HT-29 (cell line): ENCODE measurements around the gene FUS. TPM values are rescaled to one million over a fixed set of nuclear protein-coding genes. Genes with fewer than 3 reads are reported as not detected.
"Not testable (repeated sequence)": the region's sequence is repeated elsewhere in the genome, so short reads cannot be mapped to it uniquely, and the experiment has no call there.

Experiments
- DNase-seq: peaks from one replicate; pipeline ENCODE4 v3.0.0-alpha.2; 2015; ENCODE audit warnings: low spot score
- total RNA-seq: library from RNA; depleted of rRNA; stranded (reverse); fragments of >200 nt; shearing (Covaris generic); gene quantifications from 2 replicates; pipeline ENCODE4 v1.2.3, GENCODE V29; 2014; rRNA removed

FUS gene
- 34.0 and 36.5 TPM in 2 replicates for total RNA-seq

DNA sequence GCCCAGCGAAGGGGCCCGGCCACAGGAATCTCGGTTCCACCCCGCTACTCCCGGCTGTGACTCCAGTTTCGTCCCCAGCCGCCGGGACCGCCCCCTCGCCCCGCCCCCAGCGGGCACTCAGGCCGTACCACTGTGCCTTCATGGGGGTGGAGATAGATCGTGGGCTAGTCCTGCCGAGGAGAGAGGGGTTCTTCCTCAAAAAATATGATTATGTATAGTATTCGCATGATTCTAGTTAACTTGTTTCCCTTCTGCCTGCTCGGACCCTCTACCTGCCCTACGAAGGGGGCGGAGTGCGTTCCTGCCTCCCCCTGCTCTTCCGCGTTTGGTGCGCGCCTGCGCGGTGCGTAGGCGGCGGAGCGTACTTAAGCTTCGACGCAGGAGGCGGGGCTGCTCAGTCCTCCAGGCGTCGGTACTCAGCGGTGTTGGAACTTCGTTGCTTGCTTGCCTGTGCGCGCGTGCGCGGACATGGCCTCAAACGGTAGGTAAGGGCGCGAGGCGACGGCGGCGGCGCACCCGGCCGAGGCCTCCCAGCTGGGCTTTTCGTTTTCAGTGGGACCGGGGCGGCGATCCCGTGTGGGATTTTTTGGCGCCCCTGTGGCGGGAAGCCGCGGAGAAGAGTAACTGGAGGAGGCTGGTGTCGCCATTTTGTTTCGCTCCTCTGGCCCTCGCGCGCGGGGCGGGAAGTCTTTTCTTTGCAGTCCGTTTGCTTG is at the start of gene FUS:
FUS (plus strand) TSS at position 393 of the 713 bp plus-strand sequence; CDS start at position 469, 76 bp downstream.
- DNase-seq = peak; percentile 90

DNA sequence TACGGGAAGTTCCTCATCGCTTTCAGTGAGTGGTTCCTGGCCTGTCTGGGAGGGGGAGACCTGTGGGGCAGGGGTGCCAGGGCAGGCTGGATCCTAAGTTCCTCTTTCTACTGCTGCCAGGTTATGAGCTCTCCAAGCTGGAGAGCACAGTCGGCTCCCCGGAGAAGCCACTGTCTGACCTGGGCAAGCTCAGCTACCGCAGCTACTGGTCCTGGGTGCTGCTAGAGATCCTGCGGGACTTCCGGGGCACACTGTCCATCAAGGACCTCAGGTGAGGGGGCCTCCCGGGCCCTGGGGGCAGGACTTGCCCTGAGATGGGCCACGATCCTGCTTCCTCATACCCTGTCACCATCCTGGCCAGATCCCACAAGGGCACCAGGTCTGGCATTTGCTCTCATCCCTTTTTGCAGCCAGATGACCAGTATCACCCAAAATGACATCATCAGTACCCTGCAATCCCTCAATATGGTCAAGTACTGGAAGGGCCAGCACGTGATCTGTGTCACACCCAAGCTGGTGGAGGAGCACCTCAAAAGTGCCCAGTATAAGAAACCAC is 49.5 kb upstream of the FUS start:
- no peak for DNase-seq

DNA sequence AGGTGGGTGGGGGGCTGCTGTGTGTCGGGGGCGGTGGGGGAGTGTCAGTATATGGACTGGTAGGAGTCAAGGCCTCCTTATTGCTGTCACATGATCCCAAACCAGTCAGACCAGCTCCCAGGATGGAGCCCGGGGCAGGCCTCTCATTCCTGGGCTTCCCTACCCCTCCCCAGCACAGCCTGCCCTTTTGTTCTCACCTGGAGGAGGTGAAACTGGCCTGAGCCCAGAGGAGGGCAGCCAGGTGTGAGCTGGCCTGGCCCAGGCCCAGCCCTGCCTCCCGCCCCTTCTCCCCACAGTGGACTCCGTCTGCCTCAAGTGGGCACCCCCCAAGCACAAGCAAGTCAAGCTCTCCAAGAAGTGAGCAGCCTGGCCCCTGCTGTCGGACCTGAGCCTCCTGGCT is 49.0 kb upstream of the FUS start:
- peak; percentile 95 for DNase-seq

DNA sequence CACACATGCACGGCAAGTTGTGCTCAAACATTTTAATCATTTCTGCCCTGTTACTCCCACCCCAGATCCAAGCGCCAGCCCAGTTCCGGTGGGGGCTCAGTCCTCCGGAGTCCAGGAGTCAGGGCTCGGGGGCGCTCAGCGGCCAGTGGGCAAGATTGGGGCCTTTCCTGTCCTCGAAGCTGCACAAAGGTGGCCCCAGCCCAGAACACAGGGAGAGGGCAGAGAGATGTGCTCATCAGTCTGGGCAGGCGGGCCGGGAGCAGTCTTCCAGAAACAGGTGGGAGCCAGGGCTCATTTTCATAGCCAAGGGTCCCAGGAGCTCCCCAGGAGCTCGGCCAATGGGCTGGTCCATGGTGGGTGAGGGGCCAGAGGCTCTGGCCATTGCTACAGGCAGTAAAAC is 48.5 kb upstream of the FUS start:
- DNase-seq = no peak

DNA sequence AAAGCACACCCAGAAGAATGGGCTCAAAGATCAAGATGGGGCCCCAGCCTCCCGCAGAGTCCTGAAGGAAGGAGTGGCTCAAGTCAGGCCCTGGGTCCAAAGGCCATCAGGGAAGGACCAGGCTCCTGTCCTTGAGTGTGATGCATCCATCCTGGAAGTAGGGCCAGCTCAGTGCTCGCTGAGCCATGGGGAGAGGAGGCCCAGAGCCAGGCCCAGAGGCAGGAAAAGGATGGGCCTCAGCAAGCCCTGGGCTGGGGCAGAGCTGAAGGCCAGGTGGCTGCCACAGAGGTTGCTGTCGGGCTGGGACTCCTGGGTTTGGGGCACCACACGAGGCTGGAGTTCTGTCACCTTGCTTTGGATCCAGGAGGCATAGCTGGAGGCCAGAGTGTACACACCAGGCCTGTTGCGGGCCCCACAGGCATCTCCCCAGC is 48.1 kb upstream of the FUS start:
- no peak for DNase-seq

DNA sequence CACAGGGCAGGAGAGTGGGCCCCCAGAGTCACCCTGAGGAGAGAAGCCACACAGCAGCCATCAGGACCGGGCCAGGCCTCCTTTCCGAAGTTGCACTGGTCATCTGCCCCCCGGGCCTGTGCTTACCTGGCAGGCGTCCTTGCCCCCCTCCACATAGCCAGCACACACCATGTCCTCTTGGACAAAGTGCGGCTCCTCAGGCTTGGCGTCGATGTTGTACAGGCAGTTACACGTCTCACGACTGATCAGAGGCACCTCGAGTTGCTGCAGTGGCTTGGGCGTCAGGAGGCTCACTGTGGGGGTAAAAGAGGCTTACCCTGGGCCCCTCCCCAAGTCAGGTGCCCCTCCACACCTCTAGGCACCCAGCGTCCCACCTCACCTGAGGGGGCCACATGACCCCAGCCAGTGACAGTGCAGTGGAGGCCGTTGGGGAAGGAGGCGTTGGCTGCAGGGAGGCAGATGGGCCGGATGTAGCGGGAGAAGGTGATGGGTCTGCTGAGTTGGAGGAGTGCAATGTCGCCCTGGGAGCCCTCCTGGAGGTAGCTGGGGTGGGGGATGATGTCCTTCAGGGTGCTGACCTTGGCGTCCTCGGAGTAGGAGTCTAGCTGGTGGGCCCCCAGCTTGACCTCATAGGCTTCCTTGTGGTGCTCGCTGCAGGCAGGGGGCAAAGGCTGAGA is 47.5 kb upstream of the FUS start:
- DNase-seq = no peak

DNA sequence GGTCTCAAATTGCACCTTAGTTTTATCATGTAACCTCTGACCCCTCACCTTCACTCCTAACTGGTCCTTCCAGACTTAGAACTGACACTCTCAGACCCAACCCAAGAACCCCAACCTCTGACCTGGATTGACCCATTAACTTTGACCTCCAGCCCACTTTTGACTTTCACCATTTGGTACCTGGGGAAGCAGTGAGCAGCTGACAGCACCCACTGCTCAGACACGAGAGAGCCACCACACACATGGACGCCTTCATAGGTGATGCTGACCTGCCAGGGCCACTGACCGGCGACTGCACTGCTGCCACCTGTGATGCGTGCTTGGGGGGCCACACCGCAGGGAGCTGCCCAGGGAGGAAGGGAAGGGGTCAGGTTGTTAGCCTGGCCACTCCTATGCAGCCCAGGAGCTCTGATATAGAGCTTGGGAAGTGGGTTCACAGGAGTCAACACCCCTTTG is 46.9 kb upstream of the FUS start:
- no peak for DNase-seq

DNA sequence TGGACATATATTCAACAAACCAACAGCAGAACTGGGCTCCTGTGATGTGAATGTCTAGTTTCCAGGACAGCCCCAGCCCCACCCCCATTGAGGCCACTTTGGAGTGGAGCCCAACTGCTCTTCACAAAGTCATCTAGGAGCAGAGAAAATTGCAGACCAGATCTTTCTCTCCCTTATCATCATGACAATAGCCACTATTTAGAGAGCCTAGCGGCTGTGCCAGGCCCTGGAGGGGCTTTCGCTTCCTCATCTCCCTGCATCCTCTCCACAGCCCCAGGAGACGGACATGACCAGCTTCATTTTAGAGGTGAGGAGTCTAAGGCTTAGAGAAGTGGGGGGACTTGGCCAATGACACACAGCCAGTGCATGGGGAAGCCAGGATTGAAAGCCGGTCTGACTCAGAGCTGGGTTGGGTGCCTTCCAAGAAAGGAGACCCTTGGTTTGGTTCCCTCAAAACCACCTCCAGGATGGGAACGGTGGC is 45.8 kb upstream of the FUS start:
- peak; percentile 22 for DNase-seq

DNA sequence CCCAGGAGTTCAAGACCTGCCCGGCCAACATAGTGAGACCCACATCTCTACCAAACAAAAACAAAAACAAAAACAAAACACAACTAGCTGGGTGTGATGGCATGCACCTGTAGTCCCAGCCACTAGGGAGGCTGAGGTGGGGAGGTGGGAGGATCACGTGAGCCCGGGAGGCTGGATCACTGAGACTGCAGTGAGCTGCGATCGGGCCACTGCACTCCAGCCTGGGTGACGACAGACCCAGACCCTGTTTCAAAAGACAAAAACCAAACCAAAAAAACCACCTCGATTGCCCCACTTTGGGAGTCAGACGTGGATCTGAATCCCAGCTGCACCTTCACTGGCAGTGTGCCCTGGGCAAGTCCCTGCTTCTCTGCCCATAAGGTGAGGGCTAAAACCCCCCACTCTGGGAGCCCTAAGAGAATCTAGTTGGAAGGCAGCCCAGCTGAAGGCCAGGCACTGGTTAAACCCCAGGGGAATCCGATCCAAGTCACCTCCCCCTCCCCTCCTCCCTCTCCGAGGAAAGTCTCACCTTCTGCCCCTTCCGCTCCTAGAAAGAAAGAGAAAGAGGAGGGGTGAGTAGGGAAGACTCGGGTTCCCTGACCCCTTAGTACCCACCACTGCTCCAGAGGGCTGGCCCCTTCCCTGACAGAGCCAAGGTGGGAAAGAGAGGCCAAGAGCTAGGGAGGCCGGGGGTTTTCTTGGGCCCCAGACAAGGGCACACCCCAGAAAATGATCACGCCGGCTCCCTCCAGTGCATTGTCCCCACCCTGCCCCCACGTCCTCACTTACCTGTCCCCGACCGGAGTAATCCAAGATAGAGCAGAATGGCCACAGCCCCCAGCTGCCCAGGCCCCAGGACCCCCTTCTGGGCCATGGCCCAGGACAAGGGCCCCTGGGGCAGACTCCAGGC is 45.1 kb upstream of the FUS start:
- DNase-seq = peak; percentile 60

DNA sequence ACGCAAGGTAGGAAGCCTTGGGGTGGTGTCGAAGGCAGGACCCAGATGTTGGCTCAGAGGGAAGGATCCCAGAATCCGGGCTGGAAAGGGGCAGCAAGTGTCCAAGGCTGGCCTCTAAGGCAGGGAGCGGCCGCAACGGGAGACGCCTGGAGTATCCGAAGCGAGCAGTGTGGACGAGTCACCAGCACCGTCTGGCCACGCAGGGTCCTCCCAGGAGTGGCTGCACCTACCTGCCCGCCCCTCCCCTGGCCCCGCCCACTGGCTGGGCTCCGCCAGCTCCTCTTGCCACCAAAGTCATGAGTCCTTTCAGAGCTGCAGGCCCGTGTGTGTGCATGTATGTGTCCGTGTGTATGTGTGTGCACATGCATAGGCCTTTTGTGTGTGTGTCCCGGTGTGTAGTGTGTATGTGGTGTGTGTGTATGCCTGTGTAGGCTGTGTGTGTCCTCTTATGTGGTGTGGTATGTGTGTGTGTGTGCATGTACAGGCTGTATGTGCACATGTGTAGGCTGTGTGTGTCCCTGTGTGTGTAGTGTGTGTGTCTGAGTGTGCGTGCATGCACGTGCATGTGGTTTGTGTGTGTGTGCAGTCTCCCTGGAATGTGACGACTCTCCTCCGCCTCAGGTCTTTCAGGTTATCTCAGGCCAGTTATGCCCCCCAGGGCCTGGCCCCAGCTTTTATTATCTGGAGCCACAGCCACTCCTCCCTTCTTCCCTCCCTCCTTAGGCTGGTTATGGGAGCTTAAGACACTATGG is 44.2 kb upstream of the FUS start, which contains the start of gene PRSS8:
PRSS8 (minus strand) TSS at position 193 of the 752 bp plus-strand sequence. CDS start 229 bp downstream, outside the sequence.
- peak; percentile 79 for DNase-seq

DNA sequence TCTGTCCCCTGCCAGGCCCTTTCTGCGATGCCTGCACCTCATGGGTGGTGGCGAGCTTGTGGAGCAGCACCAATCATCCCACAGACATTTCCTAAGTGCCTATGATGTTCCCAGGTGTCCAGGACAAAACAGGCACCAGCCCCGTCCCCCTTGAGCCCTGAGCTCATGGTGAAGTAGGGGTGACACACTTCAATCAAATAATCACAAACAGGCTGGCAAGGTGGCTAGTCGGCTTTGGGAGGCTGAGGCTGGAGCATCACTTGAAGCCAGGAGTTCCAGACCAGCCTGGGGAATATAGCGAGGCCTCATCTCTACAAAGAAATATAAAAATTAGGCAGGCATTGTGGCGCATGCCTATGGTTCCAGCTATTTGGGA is 43.7 kb upstream of the FUS start:
- DNase-seq = no peak

DNA sequence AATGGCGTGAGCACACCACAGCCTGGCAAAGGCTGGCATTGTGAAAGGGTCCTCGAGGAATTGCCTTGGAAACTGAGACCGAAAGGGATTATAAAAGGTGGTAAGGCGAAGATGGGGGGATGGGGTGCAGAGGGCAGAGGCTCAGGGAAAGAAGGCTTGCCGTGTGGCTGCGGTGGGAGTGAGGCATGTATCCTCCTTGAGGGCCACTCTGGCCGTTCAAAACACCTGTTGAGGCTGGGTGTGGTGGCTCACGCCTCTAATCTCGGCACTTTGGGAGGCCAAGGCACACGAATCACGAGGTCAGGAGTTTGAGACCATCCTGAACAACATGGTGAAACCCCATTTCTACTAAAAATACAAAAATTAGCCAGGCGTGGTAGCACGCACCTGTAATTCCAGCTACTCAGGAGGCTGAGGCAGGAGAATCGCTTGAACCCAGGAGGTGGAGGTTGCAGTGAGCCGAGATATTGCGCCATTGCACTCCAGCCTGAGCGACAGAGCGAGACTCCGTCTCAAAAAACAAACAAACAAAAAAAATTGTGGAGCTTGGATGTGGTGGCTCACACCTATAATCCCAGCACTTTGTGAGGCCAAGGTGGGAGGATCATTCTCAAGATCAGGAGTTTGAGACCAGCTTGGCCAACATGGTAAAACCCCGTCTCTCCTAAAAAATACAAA is 43.0 kb upstream of the FUS start:
- not testable (repeated sequence) for DNase-seq

DNA sequence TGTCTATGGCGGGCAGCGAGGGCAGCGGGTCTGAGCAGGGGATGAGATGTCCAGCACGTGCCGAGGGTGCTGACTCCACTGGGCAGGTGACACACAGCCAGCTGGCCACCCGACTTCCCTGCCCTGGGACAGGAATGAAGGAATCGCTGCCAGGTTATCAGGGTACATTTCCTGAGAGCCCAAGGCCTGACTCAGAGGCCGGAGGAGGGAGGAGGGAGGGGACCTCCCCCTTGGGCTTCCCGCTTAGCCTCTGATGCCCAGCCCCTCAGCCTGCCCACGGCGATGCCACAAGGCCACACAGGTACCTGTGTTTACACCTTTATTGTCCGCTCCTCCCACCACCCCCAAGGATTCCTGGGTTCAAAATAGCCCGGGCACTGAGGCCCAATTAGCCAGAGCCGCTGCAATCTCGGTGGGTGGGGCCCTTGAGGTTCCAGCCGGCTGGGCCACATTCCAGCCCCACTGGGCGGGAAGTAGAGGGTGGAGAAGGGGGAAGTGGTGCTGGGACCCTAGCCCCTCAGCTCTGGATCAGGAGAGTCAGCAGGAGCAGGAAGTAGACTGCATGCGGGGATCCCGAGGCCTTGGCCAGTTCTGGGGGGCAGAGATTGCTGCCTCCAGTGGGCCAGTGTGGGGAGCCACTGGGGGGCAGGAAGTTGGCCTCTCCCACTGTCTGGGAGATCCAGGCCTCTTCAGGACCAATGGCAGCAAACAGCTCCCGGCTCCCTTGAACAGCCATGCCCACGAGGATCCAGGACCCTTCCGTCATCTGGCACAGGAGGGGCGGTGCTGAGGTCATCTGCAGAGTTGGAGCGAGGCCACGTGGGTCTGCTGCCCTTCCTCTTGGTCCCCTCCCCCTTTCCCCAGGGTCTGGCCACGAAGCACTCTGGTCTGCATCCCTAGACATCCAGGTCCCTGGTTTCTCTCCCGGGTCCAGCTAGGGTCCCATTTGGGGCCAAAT is 41.0 kb upstream of the FUS start:
- DNase-seq = peak; percentile 93

DNA sequence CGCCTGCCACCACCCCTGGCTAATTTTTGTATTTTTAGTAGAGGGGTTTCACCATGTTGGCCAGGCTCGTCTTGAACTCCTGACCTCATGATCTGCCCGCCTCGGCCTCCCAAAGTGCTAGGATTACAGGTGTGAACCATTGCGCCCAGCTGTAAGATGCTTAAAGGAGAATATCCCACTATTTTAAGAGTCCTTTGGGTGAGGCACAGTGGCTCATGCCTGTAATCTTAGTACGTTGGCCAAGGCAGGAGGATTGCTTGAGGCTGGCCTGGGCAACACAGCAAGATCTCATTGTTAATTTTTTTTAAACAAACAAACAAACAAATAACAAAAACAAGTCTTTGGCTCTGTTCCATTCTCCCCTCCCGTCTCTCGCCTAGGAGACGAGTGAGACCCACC is 38.9 kb upstream of the FUS start:
- DNase-seq = not testable (repeated sequence)

DNA sequence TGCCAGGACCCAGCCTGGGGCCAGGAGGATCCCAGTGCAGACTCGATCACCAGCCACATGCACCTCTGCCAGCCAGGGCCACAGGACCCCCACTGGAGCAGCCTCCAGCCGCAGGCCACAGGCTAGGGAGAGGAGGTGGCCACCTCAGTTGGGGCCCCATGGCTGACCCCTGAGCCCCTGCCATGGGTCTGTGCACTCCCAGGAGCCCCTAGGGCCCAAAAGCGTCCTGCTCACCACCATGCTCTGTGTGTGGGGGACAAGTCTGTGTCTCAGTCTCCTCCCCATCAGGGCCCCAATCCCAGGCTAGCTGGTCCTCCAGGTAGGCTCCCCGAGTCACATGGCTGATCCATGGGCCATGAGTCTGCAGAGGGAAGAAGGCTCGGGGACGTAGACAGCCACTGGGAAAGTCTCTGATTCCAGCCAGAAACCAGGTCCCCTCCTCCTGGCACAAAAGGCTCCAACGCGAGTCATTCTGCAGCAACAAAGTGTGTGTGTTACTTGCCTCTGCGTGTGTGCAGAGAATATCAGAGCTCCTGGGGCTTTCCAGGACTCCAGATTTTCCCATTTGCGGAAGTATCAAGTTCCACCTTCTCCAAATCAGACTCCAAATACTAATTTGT is 38.3 kb upstream of the FUS start:
- no peak for DNase-seq

DNA sequence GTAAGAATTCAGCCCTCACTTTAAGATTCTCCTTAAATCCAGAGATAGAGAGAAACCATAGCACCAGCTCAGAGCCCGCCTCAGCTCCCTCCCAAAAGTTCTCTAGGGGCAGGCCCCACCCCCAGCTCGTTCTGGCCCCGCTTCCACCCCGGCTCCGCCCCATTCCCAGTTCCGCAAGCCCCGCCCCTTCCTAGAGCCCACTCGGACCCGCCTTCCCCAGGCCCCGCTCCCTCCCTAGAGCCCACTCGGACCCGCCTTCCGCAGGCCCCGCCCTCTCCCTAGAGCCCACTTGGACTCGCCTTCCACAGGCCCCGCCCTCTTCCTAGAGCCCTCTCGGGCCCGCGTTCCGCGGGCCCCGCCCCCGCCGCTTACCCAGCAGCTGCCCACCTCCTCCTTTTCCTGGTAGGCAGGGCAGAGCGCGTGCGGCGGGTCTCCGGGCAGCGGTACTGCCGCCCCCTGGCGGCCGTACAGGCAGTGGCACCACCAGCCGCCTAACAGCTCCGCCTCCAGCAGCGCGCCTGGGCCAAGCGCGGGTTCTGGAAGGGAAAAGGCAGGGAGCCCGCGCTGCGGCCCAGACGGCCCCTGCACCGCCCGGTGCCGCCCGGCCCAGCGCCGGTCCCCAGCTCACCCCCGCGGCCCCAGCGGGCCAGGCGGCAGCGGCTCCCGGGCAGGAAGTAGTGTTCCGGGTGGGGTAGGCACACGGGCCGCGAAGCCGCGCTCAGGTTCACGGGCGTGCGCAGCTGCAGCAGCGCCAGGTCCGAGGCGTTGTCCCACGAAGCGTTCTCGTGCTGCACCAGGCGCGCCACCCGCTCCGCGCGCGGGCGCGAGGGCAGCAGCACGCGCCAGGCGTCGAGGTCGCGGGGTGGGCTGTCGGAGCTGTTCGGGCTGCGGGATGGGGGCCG is 37.6 kb upstream of the FUS start:
- peak; percentile 98 for DNase-seq

DNA sequence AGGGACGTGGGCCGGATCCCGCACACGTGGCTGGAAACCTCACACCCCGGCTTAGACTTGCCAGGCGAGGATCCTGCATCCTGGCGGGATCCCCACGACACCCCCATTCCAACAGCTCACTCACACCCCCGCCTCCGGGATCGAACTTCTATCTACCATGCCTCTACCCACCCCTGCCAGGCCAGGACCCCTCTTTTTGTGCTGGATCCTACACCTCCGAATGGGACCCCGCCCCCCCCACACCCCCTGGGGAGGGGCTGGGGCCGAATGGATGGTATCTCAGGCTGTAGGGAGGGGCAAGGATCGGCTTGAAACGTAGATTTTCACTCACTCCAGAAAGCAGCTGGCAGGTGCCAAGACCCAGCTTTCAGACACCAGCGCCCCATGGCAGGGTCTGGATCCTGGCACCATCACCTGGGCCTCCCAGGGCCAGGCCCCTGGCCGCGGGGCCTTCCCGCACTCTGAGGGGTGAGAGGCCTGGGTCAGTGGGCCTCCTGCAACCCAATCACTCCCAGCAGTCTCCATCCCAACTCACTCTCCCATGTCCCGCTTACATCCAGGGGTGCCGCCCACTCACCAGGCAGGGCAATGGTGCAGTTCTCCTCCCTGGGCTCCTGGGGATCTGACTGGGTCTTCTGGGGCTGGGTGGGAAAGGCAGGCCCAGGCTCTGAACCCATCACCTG is 36.8 kb upstream of the FUS start:
- DNase-seq = no peak
